SK-N-SH (cell line): ENCODE results near the gene FANCE. TPM values are rescaled to one million over a fixed set of nuclear protein-coding genes. Genes with fewer than 3 reads are reported as not detected.

Experiments
- CTCF ChIA-PET: fragments of 300-600, 350-600 bp; formaldehyde crosslinking; extraction: SDS; loops from one replicate; lab custom pipeline; 2021; lab: Yijun Ruan, JAX
- POLR2A ChIA-PET: fragments of 350-600 bp; sonication (Branson Sonifier 250); formaldehyde crosslinking; extraction: SDS; loops from one replicate; lab custom pipeline; 2020; ENCODE audit warnings: antibody characterized with exemption, inconsistent platforms; lab: Yijun Ruan, JAX
- DNase-seq: peaks from one replicate; pipeline ENCODE4 v3.0.0; 2012
- H2AFZ ChIP-seq: fragments of 200-600 bp; sonication (generic); 2 replicates; pipeline ENCODE4 v1.8.1; 2016; ENCODE audit warnings: antibody characterized with exemption, mild to moderate bottlenecking, low read depth
- H3F3A ChIP-seq: fragments of 200-600 bp; sonication (generic); replicated peaks from 2 replicates; pipeline ENCODE3; 2016; ENCODE audit warnings: antibody characterized with exemption, mild to moderate bottlenecking; ENCODE audit not compliant: insufficient read depth
- H3K27ac ChIP-seq, 2 experiments: fragments of 200-500 bp in 1 of 2; fragments of 200-600 bp in 1 of 2; sonication (Bioruptor generic) in 1 of 2; sonication (generic), shearing (Covaris generic) in 1 of 2; 2 replicates each; pipeline versions ENCODE4 v1.5.1 to v1.6.1; 2014 to 2016; ENCODE audit warnings: low read depth in 2 of 2, inconsistent platforms in 1 of 2, low read length in 1 of 2, mild to moderate bottlenecking in 1 of 2, mixed read lengths in 1 of 2
- H3K27me3 ChIP-seq: fragments of 200-600 bp; sonication (generic), shearing (Covaris generic); 2 replicates; pipeline ENCODE4 v1.6.1; 2016; ENCODE audit warnings: mixed run types; ENCODE audit not compliant: insufficient read depth
- H3K36me3 ChIP-seq, 2 experiments: fragments of 200-500 bp in 1 of 2; fragments of 200-600 bp in 1 of 2; sonication (Bioruptor generic) in 1 of 2; sonication (generic) in 1 of 2; replicated peaks in 1 of 2; 2 replicates each; pipeline versions ENCODE3 to v1.5.1; 2014 to 2016; ENCODE audit warnings: low read length in 1 of 2, mild to moderate bottlenecking in 1 of 2; ENCODE audit not compliant: insufficient read depth in 2 of 2, control insufficient read depth in 1 of 2
- H3K4me1 ChIP-seq, 2 experiments: fragments of 200-500 bp in 1 of 2; fragments of 200-600 bp in 1 of 2; sonication (Bioruptor generic) in 1 of 2; sonication (generic), shearing (Covaris generic) in 1 of 2; 2 replicates each; pipeline versions ENCODE4 v1.5.1 to v1.6.1; 2014 to 2016; ENCODE audit warnings: low read depth in 1 of 2, low read length in 1 of 2, mixed run types in 1 of 2; ENCODE audit not compliant: insufficient read depth in 2 of 2, control insufficient read depth in 1 of 2
- H3K4me2 ChIP-seq: fragments of 200-600 bp; sonication (generic), shearing (Covaris generic); 2 replicates; pipeline ENCODE4 v1.6.1; 2017; ENCODE audit warnings: mixed run types
- H3K4me3 ChIP-seq, 2 experiments: fragments of 200-500 bp in 1 of 2; fragments of 200-600 bp in 1 of 2; sonication (Bioruptor generic) in 1 of 2; sonication (generic), shearing (Covaris generic) in 1 of 2; 2 replicates each; pipeline versions ENCODE4 v1.5.1 to v1.8.1; 2014 to 2016; ENCODE audit warnings: low read depth in 2 of 2, inconsistent platforms in 1 of 2, low read length in 1 of 2, mild to moderate bottlenecking in 1 of 2, mixed read lengths in 1 of 2, moderate library complexity in 1 of 2
- H3K79me2 ChIP-seq: fragments of 200-600 bp; sonication (generic); 2 replicates; pipeline ENCODE4 v1.8.1; 2017; ENCODE audit warnings: mild to moderate bottlenecking; ENCODE audit not compliant: insufficient read depth
- H3K9ac ChIP-seq: fragments of 200-600 bp; sonication (generic); 2 replicates; pipeline ENCODE4 v1.6.1; 2017; ENCODE audit warnings: mixed run types
- H3K9me2 ChIP-seq: fragments of 200-600 bp; sonication (generic); 2 replicates; pipeline ENCODE4 v1.6.1; 2017; ENCODE audit warnings: mixed run types
- H3K9me3 ChIP-seq: fragments of 200-600 bp; sonication (generic); 2 replicates; pipeline ENCODE4 v1.6.1; 2017; ENCODE audit warnings: mixed run types, mild to moderate bottlenecking, moderate library complexity
- H4K20me1 ChIP-seq: fragments of 200-600 bp; sonication (generic); 2 replicates; pipeline ENCODE4 v1.6.1; 2017; ENCODE audit warnings: mild to moderate bottlenecking, mixed run types; ENCODE audit not compliant: insufficient read depth
- CHD2 ChIP-seq: fragments of 150-350 bp; IDR thresholded peaks from 2 replicates; pipeline ENCODE4 v1.6.1; 2018; ENCODE audit warnings: low read length; ENCODE audit not compliant: partially characterized antibody
- EP300 ChIP-seq, 2 experiments: IDR thresholded peaks; 2 replicates each; pipeline versions ENCODE4 v1.4.0 to v1.6.1; 2012; ENCODE audit warnings: borderline replicate concordance in 1 of 2, low read depth in 1 of 2, low read length in 1 of 2
- FOXJ3 ChIP-seq: sonication (generic); formaldehyde crosslinking; IDR thresholded peaks from 2 replicates; pipeline ENCODE4 v1.5.1; 2020; ENCODE audit warnings: mild to moderate bottlenecking, missing genetic modification reagents
- GABPA ChIP-seq: IDR thresholded peaks from 2 replicates; pipeline ENCODE4 v1.4.0; 2012; ENCODE audit warnings: low read depth, mild to moderate bottlenecking
- IRF3 ChIP-seq: fragments of 150-350 bp; IDR thresholded peaks from 2 replicates; pipeline ENCODE4 v1.6.1; 2016; ENCODE audit warnings: mild to moderate bottlenecking, low read depth, low read length
- JUND ChIP-seq: IDR thresholded peaks from 2 replicates; pipeline ENCODE4 v1.4.0; 2012
- MEF2A ChIP-seq: IDR thresholded peaks from 2 replicates; pipeline ENCODE4 v1.4.0; 2012; ENCODE audit warnings: low read depth, borderline replicate concordance
- MXI1 ChIP-seq: IDR thresholded peaks from 2 replicates; pipeline ENCODE4 v1.6.1; 2012; ENCODE audit warnings: mild to moderate bottlenecking, low read depth, low read length, improper control_type of control experiment
- NFIC ChIP-seq: IDR thresholded peaks from 2 replicates; pipeline ENCODE4 v1.4.0; 2012; ENCODE audit warnings: borderline replicate concordance
- POLR2AphosphoS5 ChIP-seq: IDR thresholded peaks from 2 replicates; pipeline ENCODE4 v1.6.1; 2012; ENCODE audit warnings: low read depth, low read length
- RAD21 ChIP-seq: IDR thresholded peaks from 2 replicates; pipeline ENCODE4 v1.6.1; 2012; ENCODE audit warnings: mild to moderate bottlenecking, low read length
- RCOR1 ChIP-seq: fragments of 150-350 bp; IDR thresholded peaks from 2 replicates; pipeline ENCODE4 v1.6.1; 2017; ENCODE audit warnings: antibody characterized with exemption, low read length
- RXRA ChIP-seq: IDR thresholded peaks from 2 replicates; pipeline ENCODE4 v1.4.0; 2012; ENCODE audit warnings: low read depth, mild to moderate bottlenecking, borderline replicate concordance
- SIN3A ChIP-seq: IDR thresholded peaks from 2 replicates; pipeline ENCODE4 v1.6.1; 2012; ENCODE audit warnings: low read depth, mild to moderate bottlenecking, low read length, moderate library complexity, borderline replicate concordance
- SMC3 ChIP-seq: IDR thresholded peaks from 2 replicates; pipeline ENCODE4 v1.6.1; 2012; ENCODE audit warnings: low read depth, low read length, improper control_type of control experiment
- TAF1 ChIP-seq: IDR thresholded peaks from 2 replicates; pipeline ENCODE4 v1.6.1; 2012; ENCODE audit warnings: low read depth, mild to moderate bottlenecking, low read length, moderate library complexity, borderline replicate concordance
- YY1 ChIP-seq: IDR thresholded peaks from 2 replicates; pipeline ENCODE4 v1.4.0; 2012; ENCODE audit warnings: low read depth, mild to moderate bottlenecking
- WGBS: methylation state at CpG from one replicate; pipeline ENCODE4 v1.1.6; 2017; ENCODE audit warnings: low lambda C conversion rate; 5-methylcytosine and 5-hydroxymethylcytosine counted together
- polyA plus RNA-seq, 3 experiments: library from polyadenylated mRNA; depleted of rRNA; stranded (reverse); fragments of >200 nt; gene quantifications; 2 replicates each; pipeline ENCODE4 v1.2.3, GENCODE V29; 2012
- TF ChIP-seq, protein P1 (sequence below): IDR thresholded peaks from 2 replicates; pipeline ENCODE4 v1.4.0; 2012; ENCODE audit warnings: low read depth

FANCE gene
- polyA plus RNA-seq, 1 of the 3 experiments (the other 2 are of a cell fraction), result 5.8 TPM

- TF ChIP-seq, protein P1, sequence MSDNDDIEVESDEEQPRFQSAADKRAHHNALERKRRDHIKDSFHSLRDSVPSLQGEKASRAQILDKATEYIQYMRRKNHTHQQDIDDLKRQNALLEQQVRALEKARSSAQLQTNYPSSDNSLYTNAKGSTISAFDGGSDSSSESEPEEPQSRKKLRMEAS, result peak; percentile 89
- TF ChIP-seq RAD21 (no peak), RCOR1 (peak; percentile 32; the same call in 1 of the 2 replicates), JUND (no peak), POLR2AphosphoS5 (no peak), IRF3 (no peak), SMC3 (no peak)
Measured at GRCh38 chr6:35497571-35498421, 45.7 kb downstream of the FANCE start (continued).

GRCh38 chr6:35498422-35499067 is 46.4 kb downstream of the FANCE start:
- no peaks in the 10 kb centered on the region for H3K9me2 ChIP-seq
- no peaks in the 10 kb centered on the region for H3K9me3 ChIP-seq
- no peaks in the 10 kb centered on the region for H3K36me3 ChIP-seq
- no peak overlapping the region for H2AFZ ChIP-seq
- no peak for DNase-seq
- H3K9ac ChIP-seq, result no peak overlapping the region
- no peaks in the 10 kb centered on the region for H3K27me3 ChIP-seq
- H3K4me3 ChIP-seq, result peak overlapping the region in 1 of 2 experiments; percentile 66; a peak in 1 of 4 replicates
- TF ChIP-seq RCOR1 (no peak), MEF2A (no peak), GABPA (no peak), MXI1 (no peak), NFIC (no peak), FOXJ3 (CRISPR knock-in tag) (no peak), RAD21 (no peak), JUND (no peak), RXRA (no peak), CHD2 (no peak), SMC3 (no peak), TAF1 (no peak), POLR2AphosphoS5 (no peak), EP300 (IDR thresholded peaks at IDR 0.05; ENCODE audit: borderline replicate concordance in 1 of 2, low read depth in 1 of 2, low read length in 1 of 2) (no peak), YY1 (no peak), SIN3A (no peak)
- TF ChIP-seq, protein P1, result no peak
- TF ChIP-seq, all 33 proteins: peak for 0
- POLR2A ChIA-PET, result interaction anchor here (1.3 kb wide), 2 partner anchors 30 to 155 kb away, joined by 5 to 6 read pairs; partner anchors contain the start of gene RPL10A
- peak overlapping the region in 1 of 2 experiments; percentile 82; a peak in 1 of 4 replicates for H3K27ac ChIP-seq
- peaks cover 4 to 39% of the 10 kb centered on the region in 2 experiments; a peak in 1 of 4 replicates for H3K4me1 ChIP-seq
- H3K4me2 ChIP-seq, result no peak overlapping the region
- peaks cover 15% of the 10 kb centered on the region; the same call in 1 of the 2 replicates for H3K79me2 ChIP-seq
- CTCF ChIA-PET, result interaction anchor here (0.7 to 2.2 kb wide), 6 partner anchors 25 to 239 kb away, joined by 3 to 13 read pairs (median 4); partner anchors contain the start of genes PPARD and RPL10A
- H4K20me1 ChIP-seq, result peaks cover 6% of the 10 kb centered on the region; the same call in 1 of the 2 replicates
- 94% methylated on average over 5 of the region's 14 CpGs for WGBS
- H3F3A ChIP-seq, result no peaks in the 10 kb centered on the region
